HG02943 (cell line): ENCODE measurements around the gene RBM15.

ENCODE experiments used
- ATAC-seq: cut with Tn5 transposase; IDR thresholded peaks from one replicate; pipeline ENCODE4 v1.9.1; 2021; ENCODE audit warnings: mild to moderate bottlenecking, low read depth, moderate library complexity; ENCODE audit not compliant: unreplicated experiment

The RBM15 gene

GRCh38 chr1:110348050-110348449, 8.9 kb downstream of the RBM15 start:
- no peak for ATAC-seq

- ATAC-seq: no peak
Measured at GRCh38 chr1:110348771-110349170, 9.6 kb downstream of the RBM15 start.

- no peak for ATAC-seq
Measured at GRCh38 chr1:110350360-110350759, 11.2 kb downstream of the RBM15 start.

- no peak for ATAC-seq
Measured at GRCh38 chr1:110355321-110355720, 16.1 kb downstream of the RBM15 start.

GRCh38 chr1:110356379-110356778, 17.2 kb downstream of the RBM15 start:
- no peak for ATAC-seq

- no peak for ATAC-seq
Measured at GRCh38 chr1:110360431-110360830, 21.3 kb downstream of the RBM15 start.

GRCh38 chr1:110361856-110362255, 22.7 kb downstream of the RBM15 start:
- ATAC-seq: no peak

- ATAC-seq: no peak
Measured at GRCh38 chr1:110364221-110364620, 25.0 kb downstream of the RBM15 start.

- no peak for ATAC-seq
Measured at GRCh38 chr1:110370827-110371226, 31.6 kb downstream of the RBM15 start.

- no peak for ATAC-seq
Measured at GRCh38 chr1:110375490-110375889, 36.3 kb downstream of the RBM15 start.

GRCh38 chr1:110380672-110381283, 41.6 kb downstream of the RBM15 start:
- no peak for ATAC-seq

- no peak for ATAC-seq
Measured at GRCh38 chr1:110383251-110383990, 44.2 kb downstream of the RBM15 start.

- ATAC-seq: no peak
Measured at GRCh38 chr1:110384581-110385321, 45.6 kb downstream of the RBM15 start.

GRCh38 chr1:110385369-110385768, 46.2 kb downstream of the RBM15 start:
- no peak for ATAC-seq

GRCh38 chr1:110387048-110387754, 48.0 kb downstream of the RBM15 start:
- ATAC-seq: no peak

GRCh38 chr1:110390096-110390495, 50.9 kb downstream of the RBM15 start:
- no peak for ATAC-seq

GRCh38 chr1:110390692-110391245, 51.6 kb downstream of the RBM15 start, which contains the start of gene SLC16A4:
Gene SLC16A4 (minus strand): TSS chr1:110391026. CDS start chr1:110389323, 1,703 bp downstream.
- ATAC-seq: no peak

- no peak for ATAC-seq
Measured at GRCh38 chr1:110393286-110393685, 54.1 kb downstream of the RBM15 start.

- ATAC-seq: no peak
Measured at GRCh38 chr1:110393691-110394492, 54.7 kb downstream of the RBM15 start.

- no peak for ATAC-seq
Measured at GRCh38 chr1:110394493-110394820, 55.3 kb downstream of the RBM15 start.
